H54 (cell line): ENCODE results near the gene COA1.
"Not testable (repeated sequence)": the region's sequence is repeated elsewhere in the genome, so short reads cannot be mapped to it uniquely, and the experiment has no call there.

Experiments used
- DNase-seq: peaks from one replicate; pipeline ENCODE4 v3.0.0; 2011; ENCODE audit warnings: low spot score, mixed read lengths; ENCODE audit not compliant: insufficient read length
- FAIRE-seq: peaks from 3 replicates; lab custom pipeline; 2011; peaks lifted over from hg19 to GRCh38; lab: Jason Lieb, UNC
- POLR2A ChIP-seq: IDR thresholded peaks from 2 replicates; pipeline ENCODE4 v1.6.1; 2011; ENCODE audit warnings: low read depth, mild to moderate bottlenecking, low read length

The COA1 gene

GRCh38 chr7:43752411-43752810 is 23.1 kb upstream of the COA1 start:
- FAIRE-seq: no peak
- TF ChIP-seq POLR2A: no peak
- DNase-seq: no peak

GRCh38 chr7:43750016-43750887 is 20.9 kb upstream of the COA1 start:
- DNase-seq: no peak
- no peak for TF ChIP-seq POLR2A
- no peak for FAIRE-seq

GRCh38 chr7:43749383-43749940 is 20.1 kb upstream of the COA1 start:
- FAIRE-seq: no peak
- no peak for TF ChIP-seq POLR2A
- DNase-seq: no peak

- FAIRE-seq (no peak), DNase-seq (no peak)
- TF ChIP-seq POLR2A: no peak
These were observed 18.2 kb upstream of the COA1 start for GRCh38 chr7:43747328-43748105.

DNA sequence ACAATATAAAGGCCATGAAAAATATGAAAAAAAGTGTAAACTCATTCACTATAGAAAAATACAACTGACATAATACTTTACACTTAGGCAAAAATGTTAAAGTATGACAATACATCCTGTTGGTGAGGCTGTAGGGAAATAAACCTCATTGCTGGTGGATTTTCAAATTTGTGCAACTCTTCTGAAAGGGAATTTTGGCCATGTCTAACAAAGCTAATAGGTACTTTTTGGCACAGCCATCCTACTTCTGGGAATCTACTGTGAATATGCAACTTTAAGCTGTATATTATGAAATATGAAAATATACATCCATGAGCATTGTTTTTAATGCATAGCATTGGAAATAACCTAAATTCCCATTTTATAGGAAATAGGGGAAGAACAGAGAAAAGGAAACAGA is 13.4 kb upstream of the COA1 start:
- no peak for FAIRE-seq
- no peak for DNase-seq
- no peak for TF ChIP-seq POLR2A

- FAIRE-seq: no peak
These were observed 8.3 kb upstream of the COA1 start for GRCh38 chr7:43737467-43738127.

GRCh38 chr7:43735802-43736603 is 6.7 kb upstream of the COA1 start:
- DNase-seq: no peak
- FAIRE-seq: no peak
- TF ChIP-seq POLR2A: no peak

More at GRCh38 chr7:43737467-43738127, 8.3 kb upstream of the COA1 start:
- no peak for TF ChIP-seq POLR2A
- DNase-seq: no peak

- no peak for FAIRE-seq
- no peak for TF ChIP-seq POLR2A
- no peak for DNase-seq
These were observed 6.1 kb upstream of the COA1 start for GRCh38 chr7:43735403-43735801.

- FAIRE-seq, DNase-seq: not testable (repeated sequence)
These were observed 5.4 kb upstream of the COA1 start for GRCh38 chr7:43734575-43735332.

DNA sequence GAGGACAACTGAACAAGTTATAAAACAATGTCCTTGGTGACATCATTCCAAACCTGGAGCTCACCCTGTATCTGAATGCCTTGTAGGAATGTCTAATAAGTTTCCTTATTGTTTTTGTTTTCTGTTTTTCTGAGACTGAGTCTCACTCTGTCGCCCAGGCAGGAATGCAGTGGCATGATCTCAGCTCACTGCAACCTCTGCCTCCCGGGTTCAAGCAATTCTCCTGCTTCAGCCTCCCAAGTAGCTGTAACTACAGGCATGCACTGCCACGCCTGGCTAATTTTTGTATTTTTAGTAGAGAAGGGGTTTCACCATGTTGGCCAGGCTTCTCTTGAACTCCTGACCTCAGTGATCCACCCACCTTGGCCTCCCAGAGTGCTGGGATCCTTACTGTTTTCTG is 2.2 kb upstream of the COA1 start:
- FAIRE-seq, DNase-seq: not testable (repeated sequence)

DNA sequence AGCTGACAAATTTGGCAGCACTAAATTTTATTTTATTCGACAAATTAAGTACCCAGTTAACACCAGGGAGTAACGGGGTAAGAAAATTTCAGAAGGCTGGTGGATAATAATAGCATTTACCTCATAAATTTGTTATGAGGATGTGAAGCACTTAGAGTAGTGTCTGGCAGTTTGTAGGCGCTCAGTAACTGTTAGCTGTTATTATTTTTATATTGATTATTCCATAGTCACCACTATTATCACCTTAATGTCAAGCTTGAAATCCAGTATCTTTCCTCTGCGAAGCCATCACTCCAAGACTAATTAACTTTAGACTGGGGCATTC is 563 bp upstream of the COA1 start:
- TF ChIP-seq POLR2A: no peak
- FAIRE-seq (no peak), DNase-seq (no peak)

- DNase-seq (no peak), FAIRE-seq (no peak)
- no peak for TF ChIP-seq POLR2A
These were observed 1.8 kb downstream of the COA1 start for GRCh38 chr7:43727494-43727893.
